ENCODE results near the gene PLCG1.

The PLCG1 gene

GRCh38 chr20:41161886-41162285, 24.5 kb downstream of the PLCG1 start:
- no peak for DNase-seq (ENCODE audit: low read depth)
- H3K4me3 ChIP-seq (ENCODE audit: low read depth, low read length): no peak overlapping the region
- no peak for TF ChIP-seq CTCF (conservative IDR thresholded peaks at IDR 0.05; ENCODE audit: low read depth, low read length)

GRCh38 chr20:41162396-41162795, 25.1 kb downstream of the PLCG1 start:
- no peak for DNase-seq (ENCODE audit: low read depth)
- H3K4me3 ChIP-seq (ENCODE audit: low read depth, low read length): no peak overlapping the region
- no peak for TF ChIP-seq CTCF (conservative IDR thresholded peaks at IDR 0.05; ENCODE audit: low read depth, low read length)

GRCh38 chr20:41163821-41164220, 26.5 kb downstream of the PLCG1 start:
- no peak for TF ChIP-seq CTCF (conservative IDR thresholded peaks at IDR 0.05; ENCODE audit: low read depth, low read length)
- DNase-seq (ENCODE audit: low read depth): no peak
- no peak overlapping the region for H3K4me3 ChIP-seq (ENCODE audit: low read depth, low read length)

- H3K4me3 ChIP-seq (ENCODE audit: low read depth, low read length): no peak overlapping the region
- no peak for DNase-seq (ENCODE audit: low read depth)
- no peak for TF ChIP-seq CTCF (conservative IDR thresholded peaks at IDR 0.05; ENCODE audit: low read depth, low read length)
Observed at GRCh38 chr20:41165001-41165882, 27.9 kb downstream of the PLCG1 start.

- no peak for TF ChIP-seq CTCF (conservative IDR thresholded peaks at IDR 0.05; ENCODE audit: low read depth, low read length)
- H3K4me3 ChIP-seq (ENCODE audit: low read depth, low read length): no peak overlapping the region
- DNase-seq (ENCODE audit: low read depth): no peak
Observed at GRCh38 chr20:41166201-41167117, 29.1 kb downstream of the PLCG1 start.

GRCh38 chr20:41167118-41167470, 29.8 kb downstream of the PLCG1 start:
- H3K4me3 ChIP-seq (ENCODE audit: low read depth, low read length): no peak overlapping the region
- no peak for TF ChIP-seq CTCF (conservative IDR thresholded peaks at IDR 0.05; ENCODE audit: low read depth, low read length)
- no peak for DNase-seq (ENCODE audit: low read depth)

All from choroid plexus epithelial cell (primary cell).